Astrocyte (in vitro differentiated cells and primary cell): Measurements from ENCODE around the gene GK. TPM values are rescaled to one million over a fixed set of nuclear protein-coding genes. Genes with fewer than 3 reads are reported as not detected.

Experiments
- DNase-seq: peaks from one replicate; pipeline ENCODE4 v3.0.0-alpha.2; 2010; ENCODE audit warnings: low read depth
- FAIRE-seq: peaks from 2 replicates; lab custom pipeline; 2011; peaks lifted over from hg19 to GRCh38; lab: Jason Lieb, UNC
- H2AFZ ChIP-seq: 2 replicates; pipeline ENCODE4 v1.6.0; 2012; ENCODE audit warnings: low read depth, low read length, inconsistent platforms
- H3K27ac ChIP-seq: 2 replicates; pipeline ENCODE4 v1.5.1; 2011; ENCODE audit warnings: low read depth, low read length, inconsistent platforms
- H3K27me3 ChIP-seq: 2 replicates; pipeline ENCODE4 v1.6.0; 2011; ENCODE audit warnings: low read length, inconsistent platforms; ENCODE audit not compliant: insufficient read depth
- H3K36me3 ChIP-seq: 2 replicates; pipeline ENCODE4 v1.5.1; 2011; ENCODE audit warnings: low read length, inconsistent platforms; ENCODE audit not compliant: insufficient read depth
- H3K4me1 ChIP-seq: 2 replicates; pipeline ENCODE4 v1.5.1; 2011; ENCODE audit warnings: low read length, inconsistent platforms; ENCODE audit not compliant: insufficient read depth
- H3K4me2 ChIP-seq: 2 replicates; pipeline ENCODE4 v1.6.0; 2012; ENCODE audit warnings: low read length, inconsistent platforms
- H3K4me3 ChIP-seq: 2 replicates; pipeline ENCODE4 v1.5.1; 2011; ENCODE audit warnings: low read depth, mild to moderate bottlenecking, low read length, inconsistent platforms; ENCODE audit not compliant: insufficient read depth
- H3K79me2 ChIP-seq: 2 replicates; pipeline ENCODE4 v1.6.0; 2012; ENCODE audit warnings: mild to moderate bottlenecking, low read length, inconsistent platforms; ENCODE audit not compliant: insufficient read depth
- H3K9ac ChIP-seq: 2 replicates; pipeline ENCODE4 v1.6.0; 2012; ENCODE audit warnings: mild to moderate bottlenecking, low read length, inconsistent platforms
- H3K9me3 ChIP-seq: 2 replicates; pipeline ENCODE4 v1.5.1; 2012; ENCODE audit warnings: low read depth, mild to moderate bottlenecking, low read length, inconsistent platforms; ENCODE audit not compliant: insufficient read depth
- H4K20me1 ChIP-seq: 2 replicates; pipeline ENCODE4 v1.6.0; 2012; ENCODE audit warnings: low read length, inconsistent platforms; ENCODE audit not compliant: insufficient read depth
- H3K27ac Mint-ChIP-seq: one replicate; pipeline ENCODE4 v1.8.0; 2021; ENCODE audit warnings: mild to moderate bottlenecking, mixed read lengths; ENCODE audit not compliant: unreplicated experiment
- H3K27me3 Mint-ChIP-seq: one replicate; pipeline ENCODE4 v1.8.0; 2021; ENCODE audit warnings: low read depth, mixed read lengths; ENCODE audit not compliant: unreplicated experiment
- H3K36me3 Mint-ChIP-seq: one replicate; pipeline ENCODE4 v1.8.0; 2021; ENCODE audit warnings: low read depth, mixed read lengths; ENCODE audit not compliant: unreplicated experiment
- H3K4me1 Mint-ChIP-seq: one replicate; pipeline ENCODE4 v1.8.0; 2021; ENCODE audit warnings: low read depth, mixed read lengths; ENCODE audit not compliant: unreplicated experiment
- H3K4me3 Mint-ChIP-seq: one replicate; pipeline ENCODE4 v1.8.0; 2021; ENCODE audit warnings: mild to moderate bottlenecking, moderate library complexity, mixed read lengths; ENCODE audit not compliant: unreplicated experiment
- H3K9me3 Mint-ChIP-seq: one replicate; pipeline ENCODE4 v1.8.0; 2021; ENCODE audit warnings: mild to moderate bottlenecking, mixed read lengths; ENCODE audit not compliant: unreplicated experiment
- CTCF ChIP-seq: IDR thresholded peaks from 2 replicates; pipeline ENCODE4 v1.5.1; 2011; ENCODE audit warnings: low read depth, mild to moderate bottlenecking, inconsistent platforms, low read length, moderate library complexity; ENCODE audit not compliant: insufficient read depth
- EZH2 ChIP-seq: IDR thresholded peaks from 2 replicates; pipeline ENCODE4 v1.6.1; 2012; ENCODE audit warnings: mild to moderate bottlenecking, low read length, inconsistent platforms; ENCODE audit not compliant: insufficient read depth
- total RNA-seq: library from RNA; stranded (reverse); gene quantifications from 2 replicates; pipeline ENCODE4 v1.2.1, GENCODE V29; 2021

The GK gene
- total RNA-seq, 1 donor from 2014 or later, result 2.8 TPM

DNA sequence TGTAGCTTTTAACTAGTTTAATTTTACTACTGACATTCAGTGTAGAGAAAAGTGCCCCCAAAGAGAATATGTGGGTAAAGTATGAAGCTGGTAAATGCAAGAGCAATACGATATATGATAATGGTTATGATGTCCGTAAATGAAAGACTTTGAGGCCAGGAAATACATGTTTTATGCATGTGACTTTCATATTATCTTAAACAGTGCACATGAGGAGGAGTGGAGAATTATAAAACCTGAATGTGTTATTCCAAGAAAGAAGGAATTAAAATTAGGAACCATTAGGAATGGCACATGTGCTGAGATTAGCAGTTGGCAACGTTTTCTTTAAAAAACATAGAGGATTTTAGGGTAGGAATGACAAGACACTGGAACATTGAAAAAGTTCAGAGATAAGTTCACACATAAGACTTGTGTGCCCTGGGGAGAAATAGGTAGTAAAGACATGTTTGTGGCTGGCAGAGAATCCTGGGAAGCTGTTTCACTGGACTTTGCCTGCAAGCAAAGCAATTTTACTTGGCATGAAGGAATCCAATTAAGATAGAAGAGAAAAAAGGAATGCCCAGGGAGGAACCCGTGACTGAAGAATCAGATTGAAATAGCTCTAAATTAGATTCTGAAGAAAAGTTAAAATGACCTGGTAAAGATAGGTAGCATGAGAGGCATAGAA is 20.0 kb downstream of the GK start:
- Mint-ChIP-seq H3K4me1 (no peaks in the 10 kb centered on the region), H3K27me3 (no peaks in the 10 kb centered on the region), H3K9me3 (peaks cover 2% of the 10 kb centered on the region), H3K36me3 (no peaks in the 10 kb centered on the region), H3K4me3 (no peak overlapping the region), H3K27ac (no peak overlapping the region)
- DNase-seq (no peak), FAIRE-seq (no peak)
- H3K4me2 ChIP-seq, result no peak overlapping the region
- no peak overlapping the region for H3K27ac ChIP-seq
- TF ChIP-seq EZH2 (no peak), CTCF (no peak)
- H3K36me3 ChIP-seq, result no peaks in the 10 kb centered on the region
- H2AFZ ChIP-seq, result no peak overlapping the region
- no peaks in the 10 kb centered on the region for H3K4me1 ChIP-seq
- no peaks in the 10 kb centered on the region for H4K20me1 ChIP-seq
- H3K9me3 ChIP-seq, result no peaks in the 10 kb centered on the region
- no peak overlapping the region for H3K9ac ChIP-seq
- no peak overlapping the region for H3K4me3 ChIP-seq
- H3K27me3 ChIP-seq, result no peaks in the 10 kb centered on the region
- no peaks in the 10 kb centered on the region for H3K79me2 ChIP-seq

DNA sequence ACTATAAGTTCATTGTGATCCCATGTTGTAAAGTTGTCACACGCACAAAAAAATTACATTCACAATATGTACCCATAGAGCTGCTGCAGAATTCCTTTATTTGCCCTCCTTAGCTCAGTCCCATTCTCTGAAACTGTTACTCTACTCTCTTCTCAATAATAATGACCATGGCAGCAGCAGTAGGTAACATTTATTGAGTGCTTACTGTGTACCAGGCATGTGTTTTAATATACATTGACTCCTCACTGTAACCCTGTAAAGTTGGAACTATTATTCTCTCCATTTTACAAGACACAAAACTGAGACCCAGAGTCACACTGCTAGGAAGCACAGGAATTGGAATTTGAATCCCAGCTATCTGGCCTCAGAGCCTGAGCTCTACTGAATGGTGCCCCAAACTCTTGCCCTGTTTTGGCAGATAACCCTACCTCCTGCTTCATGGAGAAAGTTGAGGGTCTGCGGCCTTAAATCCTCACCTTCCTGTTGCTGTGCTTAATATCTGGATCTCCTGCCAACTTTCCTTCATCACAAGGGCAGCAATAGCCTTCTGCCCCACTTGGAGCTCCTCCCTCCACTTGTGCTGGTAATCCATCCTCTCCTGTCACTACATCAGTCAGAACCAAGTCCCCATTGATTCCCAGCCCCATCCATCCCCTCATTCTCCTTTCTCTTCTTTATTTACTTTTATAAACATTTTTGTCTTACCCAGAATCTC is 20.8 kb downstream of the GK start:
- H3K79me2 ChIP-seq, result no peaks in the 10 kb centered on the region
- H3K4me1 ChIP-seq, result no peaks in the 10 kb centered on the region
- Mint-ChIP-seq H3K4me1 (no peaks in the 10 kb centered on the region), H3K27ac (no peak overlapping the region), H3K4me3 (no peak overlapping the region), H3K9me3 (peaks cover 2% of the 10 kb centered on the region), H3K27me3 (no peaks in the 10 kb centered on the region), H3K36me3 (no peaks in the 10 kb centered on the region)
- DNase-seq (no peak), FAIRE-seq (no peak)
- no peaks in the 10 kb centered on the region for H3K9me3 ChIP-seq
- H3K4me2 ChIP-seq, result no peak overlapping the region
- no peaks in the 10 kb centered on the region for H4K20me1 ChIP-seq
- no peaks in the 10 kb centered on the region for H3K36me3 ChIP-seq
- no peaks in the 10 kb centered on the region for H3K27me3 ChIP-seq
- TF ChIP-seq CTCF (no peak), EZH2 (no peak)
- H3K27ac ChIP-seq, result no peak overlapping the region
- H2AFZ ChIP-seq, result no peak overlapping the region
- no peak overlapping the region for H3K9ac ChIP-seq
- H3K4me3 ChIP-seq, result no peak overlapping the region

- no peaks in the 10 kb centered on the region for H3K27me3 Mint-ChIP-seq
- Histone ChIP-seq H3K27me3 (no peaks in the 10 kb centered on the region), H3K36me3 (no peaks in the 10 kb centered on the region), H3K4me1 (no peaks in the 10 kb centered on the region), H2AFZ (no peak overlapping the region), H3K79me2 (no peaks in the 10 kb centered on the region), H3K4me2 (no peak overlapping the region), H3K27ac (no peak overlapping the region), H3K9ac (no peak overlapping the region), H4K20me1 (no peaks in the 10 kb centered on the region), H3K4me3 (no peak overlapping the region), H3K9me3 (no peaks in the 10 kb centered on the region)
- no peak for TF ChIP-seq CTCF
- no peak for TF ChIP-seq EZH2
- H3K4me1 Mint-ChIP-seq, result no peaks in the 10 kb centered on the region
- DNase-seq (no peak), FAIRE-seq (peak; percentile 9)
- peaks cover 2% of the 10 kb centered on the region for H3K9me3 Mint-ChIP-seq
- H3K36me3 Mint-ChIP-seq, result no peaks in the 10 kb centered on the region
- no peak overlapping the region for H3K27ac Mint-ChIP-seq
- H3K4me3 Mint-ChIP-seq, result no peak overlapping the region
Observed at GRCh38 chrX:30674799-30675198, 21.6 kb downstream of the GK start.
